Measurements from ENCODE around the gene AKAP11.
A peak's percentile ranks its signal among the peaks of the same experiment; 100 is the strongest.

AKAP11 gene

GRCh38 chr13:42337808-42338600 lies 66.1 kb downstream of the AKAP11 start:
- no peak for DNase-seq

GRCh38 chr13:42345367-42345766 lies 73.4 kb downstream of the AKAP11 start:
- DNase-seq = no peak

GRCh38 chr13:42348576-42348975 lies 76.6 kb downstream of the AKAP11 start:
- no peak for DNase-seq

DNA sequence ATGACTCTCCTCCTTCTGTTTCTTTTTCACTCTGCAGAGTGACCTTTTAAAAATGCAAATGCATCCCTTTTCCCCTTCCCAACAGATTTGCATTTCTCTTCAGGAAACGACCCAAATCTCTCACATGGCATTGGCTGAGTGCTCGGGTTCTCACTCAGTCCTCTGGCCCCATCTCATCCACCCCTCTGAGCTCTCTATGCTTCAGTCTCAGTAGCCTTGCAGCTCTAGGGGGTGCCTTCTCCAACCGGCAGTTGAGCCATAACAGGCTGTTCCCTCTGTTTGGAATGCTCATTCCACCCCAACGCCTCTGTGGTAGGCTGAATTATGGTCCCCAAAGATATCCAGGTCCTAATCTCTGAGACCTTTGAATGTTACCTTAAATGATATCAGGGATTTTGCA lies 78.2 kb downstream of the AKAP11 start:
- no peak for DNase-seq

DNA sequence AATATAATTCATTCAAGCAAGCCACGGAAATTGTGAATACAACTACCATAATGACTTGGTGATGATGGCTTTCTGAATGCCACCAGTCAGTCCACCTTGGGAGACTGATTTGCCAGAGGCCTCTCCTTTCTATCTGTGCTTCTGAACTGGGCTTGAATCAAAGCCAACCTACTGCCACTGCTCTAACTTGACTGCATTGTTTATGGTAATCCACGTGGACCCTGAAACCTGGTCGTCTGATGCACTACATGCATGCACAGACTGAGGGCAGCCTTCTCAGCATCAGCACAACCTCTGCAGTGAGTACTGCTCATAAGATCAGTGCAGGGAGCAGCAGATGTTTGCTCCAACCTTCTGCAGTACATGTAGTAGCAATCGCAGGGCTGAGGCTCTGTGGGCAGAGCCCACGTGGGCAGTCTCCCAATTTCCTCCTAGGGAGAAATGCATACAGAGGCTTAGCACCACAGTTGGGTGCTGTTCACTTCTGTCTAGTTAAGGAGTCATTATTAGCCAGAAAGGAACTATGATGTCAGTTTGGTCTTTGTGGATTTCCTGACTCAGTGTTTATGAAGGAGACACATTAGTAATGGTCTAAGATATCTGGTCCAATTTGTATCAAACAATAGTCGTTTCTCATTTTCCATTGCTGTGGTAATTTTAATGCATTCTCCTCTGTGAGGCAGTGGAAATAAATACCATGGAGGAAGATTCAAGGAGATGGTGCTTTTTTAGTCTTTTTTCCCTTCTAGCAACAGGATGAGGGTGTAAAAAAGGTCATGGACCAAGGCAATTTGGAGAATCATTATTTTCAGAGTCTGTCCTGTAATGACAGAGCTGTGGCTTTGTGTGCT lies 82.5 kb downstream of the AKAP11 start:
- peak; percentile 76 for DNase-seq

DNA sequence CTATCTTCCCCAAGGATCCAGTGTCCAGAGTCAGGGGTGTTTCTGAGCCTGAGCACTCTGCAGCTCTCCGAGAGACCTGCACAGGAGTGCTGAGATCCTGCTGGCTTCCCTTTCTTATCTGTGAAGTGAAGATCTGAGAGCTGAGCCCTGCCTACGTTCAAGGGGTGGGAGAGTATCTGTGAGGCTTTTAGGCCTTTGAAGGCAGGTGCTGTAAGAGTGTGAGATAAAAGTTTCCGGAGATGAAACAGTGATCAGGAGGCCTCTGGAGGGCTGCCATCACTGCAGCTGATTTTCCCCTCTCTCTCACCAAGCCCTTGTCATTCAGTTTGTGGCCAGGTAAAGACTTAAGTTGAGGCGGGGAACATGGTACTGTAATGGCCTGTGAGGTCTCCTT lies 83.1 kb downstream of the AKAP11 start:
- no peak for DNase-seq

DNA sequence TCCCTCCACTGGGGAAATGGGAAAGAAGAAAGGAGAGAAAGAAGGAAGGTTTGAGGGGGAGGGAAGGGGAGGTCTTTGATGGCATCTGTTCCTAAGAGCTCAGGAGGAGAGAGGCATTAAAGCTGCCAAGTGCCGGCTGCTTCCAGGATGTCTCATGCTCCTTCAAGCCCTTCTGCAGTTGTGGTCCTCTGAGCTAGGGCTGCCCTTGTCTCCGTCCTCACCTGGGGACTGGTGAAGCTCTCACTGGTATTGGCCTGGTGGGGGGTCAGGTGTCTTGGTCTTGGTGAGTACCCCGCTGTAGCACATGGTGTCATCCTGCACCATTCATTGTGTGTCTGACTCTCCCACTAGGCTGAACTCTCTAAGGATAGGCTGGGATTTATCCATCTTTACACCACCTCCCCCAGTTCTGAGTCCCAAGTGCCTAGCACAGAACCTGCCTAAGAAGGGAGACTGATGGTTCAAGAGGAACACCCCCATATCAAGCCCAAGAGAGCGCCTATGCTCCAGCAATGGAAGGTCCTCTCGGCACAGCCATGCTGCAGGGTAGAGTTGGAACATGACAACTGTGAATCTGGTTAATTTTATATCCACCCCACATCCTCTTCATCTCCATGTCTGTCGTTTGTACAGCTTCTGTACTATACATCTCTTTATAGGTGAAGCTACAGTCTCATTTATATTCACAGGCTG lies 83.7 kb downstream of the AKAP11 start:
- DNase-seq = no peak

DNA sequence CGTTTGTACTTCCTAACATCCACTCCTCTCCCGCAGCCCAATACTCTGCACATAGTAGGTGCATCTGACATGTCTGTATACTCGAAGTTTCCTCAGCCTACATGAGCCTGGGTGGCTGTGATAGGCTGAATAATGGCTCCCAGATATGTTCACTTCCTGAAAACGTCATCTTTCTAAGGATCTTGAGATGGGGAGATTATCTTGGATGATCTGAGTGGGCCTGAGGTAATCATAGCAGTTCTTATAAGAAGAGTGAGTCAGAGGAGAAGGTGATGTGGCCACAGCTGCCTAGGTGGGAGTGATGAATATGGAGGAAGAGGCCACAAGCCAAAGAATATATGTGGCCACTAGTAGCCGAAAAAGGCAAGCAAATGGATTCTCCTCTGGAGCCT lies 84.2 kb downstream of the AKAP11 start:
- DNase-seq = no peak

- DNase-seq = no peak
These were observed 88.2 kb downstream of the AKAP11 start for GRCh38 chr13:42360046-42360574.

DNA sequence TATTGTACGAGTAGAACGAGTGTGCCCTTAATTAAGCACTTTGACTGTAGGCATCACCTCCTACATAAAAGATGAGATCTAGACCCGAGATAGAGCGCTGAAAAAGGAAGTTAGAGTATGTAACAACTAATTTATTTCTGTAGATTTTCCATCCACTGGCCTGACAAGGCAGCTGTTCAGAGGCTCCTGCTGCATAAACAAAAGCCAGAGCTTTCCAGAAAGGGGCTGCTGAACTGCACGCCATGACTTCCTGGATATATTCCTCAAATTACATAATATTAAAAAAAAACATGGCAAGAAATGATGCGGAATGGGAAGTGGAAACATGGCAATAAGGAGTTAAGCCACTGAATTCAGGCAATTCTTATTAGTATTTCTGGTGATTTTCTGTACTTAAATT lies 89.7 kb downstream of the AKAP11 start:
- DNase-seq = no peak

- no peak for DNase-seq
These were observed 92.1 kb downstream of the AKAP11 start for GRCh38 chr13:42363941-42364612.

DNA sequence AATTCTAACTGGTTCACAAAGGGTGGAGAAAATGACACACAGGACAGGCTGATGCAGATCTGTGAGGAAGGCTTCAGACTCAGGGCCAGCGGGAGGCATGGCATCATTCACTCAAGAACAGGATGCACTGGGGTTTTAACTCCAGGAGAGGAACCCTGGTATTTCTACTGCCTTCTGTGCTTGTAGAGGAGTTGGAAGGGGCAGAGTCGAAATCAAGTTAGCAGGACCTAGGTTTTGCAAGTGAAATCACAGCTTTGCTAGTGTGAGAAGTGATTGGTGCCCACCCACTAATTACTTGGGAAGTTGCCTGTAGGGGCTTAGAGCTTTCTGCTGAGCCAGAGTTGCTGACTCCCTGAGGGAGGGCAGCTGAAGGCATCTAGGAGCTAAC lies 92.7 kb downstream of the AKAP11 start:
- DNase-seq = peak; percentile 42

DNA sequence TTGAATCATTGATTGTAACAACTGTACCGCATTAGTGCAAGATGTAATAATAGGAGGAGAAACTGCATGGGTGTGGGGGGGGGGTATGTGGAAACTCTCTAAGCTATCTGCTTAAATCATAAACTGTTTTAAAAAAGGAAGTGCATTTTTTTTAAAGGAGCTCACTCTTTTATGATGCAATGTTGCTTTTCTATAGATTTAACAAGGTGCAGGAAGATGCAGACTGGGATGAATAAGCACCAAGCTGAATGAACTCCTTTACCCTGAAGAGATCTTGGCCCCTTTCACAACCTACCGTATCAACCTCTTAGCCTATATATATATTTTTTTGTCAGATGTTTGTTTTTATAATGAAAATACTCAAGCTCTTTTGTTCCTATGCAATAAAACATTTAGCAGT lies 95.9 kb downstream of the AKAP11 start:
- no peak for DNase-seq

GRCh38 chr13:42369071-42369797 lies 97.3 kb downstream of the AKAP11 start:
- DNase-seq = no peak

DNA sequence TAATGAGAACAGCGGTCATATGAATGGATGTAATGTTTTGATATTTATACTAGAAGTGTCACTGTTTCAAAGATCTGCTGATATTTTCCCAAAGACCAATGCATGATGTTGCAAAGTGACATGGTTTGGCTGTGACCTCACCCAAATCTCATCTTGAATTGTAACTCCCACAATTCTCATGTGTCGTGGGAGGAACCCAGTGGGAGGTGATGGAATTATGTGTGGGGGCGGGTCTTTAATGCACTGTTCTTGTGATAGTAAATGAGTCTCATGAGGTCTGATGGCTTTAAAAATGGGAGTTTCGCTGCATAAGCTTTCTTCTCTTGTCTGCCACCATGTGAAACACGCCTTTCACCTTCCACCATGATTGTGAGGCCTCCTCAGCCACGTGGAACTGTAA lies 98.3 kb downstream of the AKAP11 start:
- DNase-seq = no peak

Measured in NCI-H82 (cell line).